Esophagus muscularis mucosa (tissue), 4 donors: ENCODE data around the gene INPP4B. TPM values are rescaled to one million over a fixed set of nuclear protein-coding genes. Genes with fewer than 3 reads are reported as not detected.

Source experiments
- DNase-seq: peaks from one replicate; pipeline ENCODE4 v3.0.0-alpha.2; 2017; ENCODE audit errors: extremely low spot score
- H3K27ac ChIP-seq, 4 donors: fragments of 200-600 bp; sonication (generic); replicated peaks in 1 of 4; 1 replicate in 3 of 4; 2 replicates in 1 of 4; pipeline ENCODE4 v1.5.1; 2016 to 2019; ENCODE audit warnings: mild to moderate bottlenecking in 1 of 4
- H3K27me3 ChIP-seq, 4 donors: fragments of 200-600 bp; sonication (generic); one replicate each; pipeline versions ENCODE4 v1.5.1 to v1.6.0; 2016 to 2019
- H3K36me3 ChIP-seq, 4 donors: fragments of 200-600 bp; sonication (generic); one replicate each; pipeline ENCODE4 v1.5.1; 2016 to 2019
- H3K4me1 ChIP-seq, 4 donors: fragments of 200-600 bp; sonication (generic); one replicate each; pipeline ENCODE4 v1.5.1; 2016 to 2019
- H3K4me3 ChIP-seq, 4 donors: fragments of 200-600 bp; sonication (generic); 1 replicate in 2 of 4; 2 replicates in 2 of 4; pipeline ENCODE4 v1.5.1; 2016 to 2019; ENCODE audit warnings: mild to moderate bottlenecking in 4 of 4, moderate library complexity in 1 of 4
- H3K9me3 ChIP-seq, 4 donors: fragments of 200-600 bp; sonication (generic); 1 replicate in 3 of 4; 2 replicates in 1 of 4; pipeline ENCODE4 v1.5.1; 2016 to 2019
- EP300 ChIP-seq: sonication (generic); formaldehyde crosslinking; IDR thresholded peaks from one replicate; pipeline ENCODE4 v1.6.1; 2017; ENCODE audit warnings: antibody characterized with exemption
- POLR2A ChIP-seq: fragments of 450-650 bp; IDR thresholded peaks from one replicate; pipeline ENCODE4 v1.6.1; 2017; ENCODE audit warnings: antibody characterized with exemption, moderate library complexity, mild to moderate bottlenecking, low read depth
- POLR2AphosphoS5 ChIP-seq, 2 donors: sonication (generic); formaldehyde crosslinking; IDR thresholded peaks; one replicate each; pipeline ENCODE4 v1.6.1; 2017; ENCODE audit warnings: antibody characterized with exemption in 2 of 2
- WGBS: methylation state at CpG from one replicate; pipeline ENCODE4 v1.1.5; 2018; 5-methylcytosine and 5-hydroxymethylcytosine counted together
- intact Hi-C: fragments of 100-400 bp; cut with DNase I; formaldehyde crosslinking; loops from one replicate; pipeline ENCODE4 v1.15.1; 2023
- total RNA-seq, 4 donors: library from RNA; depleted of rRNA; stranded (reverse); fragments of >200 nt; gene quantifications; one replicate each; pipeline versions ENCODE4 v1.1.0 to v1.2.1, GENCODE V29; 2016
- TF ChIP-seq, protein P1 (sequence below), 3 experiments: fragments of 200-600 bp in 2 of 3; fragments of 450-650 bp in 1 of 3; sonication (generic) in 2 of 3; IDR thresholded peaks; one replicate each; pipeline ENCODE4 v1.5.1; 2017 to 2019; ENCODE audit warnings: antibody characterized with exemption in 3 of 3, mild to moderate bottlenecking in 2 of 3, moderate library complexity in 1 of 3

Gene INPP4B
- total RNA-seq, 4 donors from 2014 or later = 12.7 to 23.4 (median 15.9) TPM

- Histone ChIP-seq H3K36me3 (no peaks in the 10 kb centered on the region), H3K27ac (no peak overlapping the region), H3K4me3 (no peak overlapping the region), H3K4me1 (no peaks in the 10 kb centered on the region), H3K9me3 (no peaks in the 10 kb centered on the region), H3K27me3 (no peaks in the 10 kb centered on the region)
- no peak for DNase-seq
- TF ChIP-seq POLR2A (no peak), EP300 (no peak), POLR2AphosphoS5 (IDR thresholded peaks at IDR 0.05) (no peak)
- TF ChIP-seq, protein P1, sequence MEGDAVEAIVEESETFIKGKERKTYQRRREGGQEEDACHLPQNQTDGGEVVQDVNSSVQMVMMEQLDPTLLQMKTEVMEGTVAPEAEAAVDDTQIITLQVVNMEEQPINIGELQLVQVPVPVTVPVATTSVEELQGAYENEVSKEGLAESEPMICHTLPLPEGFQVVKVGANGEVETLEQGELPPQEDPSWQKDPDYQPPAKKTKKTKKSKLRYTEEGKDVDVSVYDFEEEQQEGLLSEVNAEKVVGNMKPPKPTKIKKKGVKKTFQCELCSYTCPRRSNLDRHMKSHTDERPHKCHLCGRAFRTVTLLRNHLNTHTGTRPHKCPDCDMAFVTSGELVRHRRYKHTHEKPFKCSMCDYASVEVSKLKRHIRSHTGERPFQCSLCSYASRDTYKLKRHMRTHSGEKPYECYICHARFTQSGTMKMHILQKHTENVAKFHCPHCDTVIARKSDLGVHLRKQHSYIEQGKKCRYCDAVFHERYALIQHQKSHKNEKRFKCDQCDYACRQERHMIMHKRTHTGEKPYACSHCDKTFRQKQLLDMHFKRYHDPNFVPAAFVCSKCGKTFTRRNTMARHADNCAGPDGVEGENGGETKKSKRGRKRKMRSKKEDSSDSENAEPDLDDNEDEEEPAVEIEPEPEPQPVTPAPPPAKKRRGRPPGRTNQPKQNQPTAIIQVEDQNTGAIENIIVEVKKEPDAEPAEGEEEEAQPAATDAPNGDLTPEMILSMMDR (IDR thresholded peaks at IDR 0.05) = no peak
- WGBS = 80% methylated on average over 4 of the region's 8 CpGs
- intact Hi-C loops = no loop called here
Observed at GRCh38 chr4:142435599-142436235, 410.4 kb downstream of the INPP4B start.

DNA sequence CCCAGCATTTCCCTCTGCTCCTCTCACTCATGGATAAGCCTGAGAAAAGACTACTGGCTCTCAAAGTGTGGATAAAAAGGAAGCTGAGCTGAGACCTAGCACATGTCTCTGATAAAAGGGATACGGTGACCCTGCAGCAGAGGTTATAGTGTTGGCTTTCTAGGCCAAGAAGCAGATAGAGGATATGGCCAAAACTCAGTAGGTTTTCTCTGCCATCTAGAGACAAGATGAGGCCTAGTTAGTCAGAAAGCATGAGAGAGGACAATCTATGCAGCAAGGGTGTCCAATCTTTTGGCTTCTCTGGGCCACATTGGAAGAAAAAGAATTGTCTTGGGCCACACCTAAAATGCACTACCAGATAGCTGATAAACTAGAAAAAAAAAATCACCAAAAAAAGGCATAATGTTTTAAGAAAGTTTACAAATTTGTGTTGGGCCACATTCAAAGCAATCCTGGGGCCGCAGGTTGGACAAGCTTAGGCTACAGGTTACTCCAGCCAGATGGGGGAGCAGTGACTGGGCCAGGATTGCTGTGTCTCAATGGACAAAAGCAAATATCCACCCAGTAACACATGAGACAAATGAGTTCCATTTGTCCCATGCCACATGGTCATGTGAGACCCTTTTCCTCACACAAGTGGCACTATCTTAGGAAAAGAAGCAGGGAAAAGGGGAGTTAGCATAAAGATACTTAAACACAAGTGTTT is 411.4 kb downstream of the INPP4B start:
- no peak for TF ChIP-seq POLR2AphosphoS5 (IDR thresholded peaks at IDR 0.05)
- no peak for TF ChIP-seq EP300
- TF ChIP-seq, protein P1 (IDR thresholded peaks at IDR 0.05) = no peak
- no peak for TF ChIP-seq POLR2A
- WGBS = 93% methylated on average over 2 of the region's 2 CpGs

GRCh38 chr4:142428715-142429114 is 417.4 kb downstream of the INPP4B start:
- no peak overlapping the region for H3K27ac ChIP-seq
- H3K9me3 ChIP-seq = no peaks in the 10 kb centered on the region
- H3K4me3 ChIP-seq = no peak overlapping the region
- TF ChIP-seq POLR2AphosphoS5 (IDR thresholded peaks at IDR 0.05) (no peak), POLR2A (no peak), EP300 (no peak)
- TF ChIP-seq, protein P1 (IDR thresholded peaks at IDR 0.05) = no peak
- intact Hi-C loops = no loop called here
- no peaks in the 10 kb centered on the region for H3K36me3 ChIP-seq
- H3K27me3 ChIP-seq = no peaks in the 10 kb centered on the region
- no peaks in the 10 kb centered on the region for H3K4me1 ChIP-seq
- DNase-seq = no peak
- 81% methylated on average over 2 of the region's 2 CpGs for WGBS

More for the DNA sequence above, 411.4 kb downstream of the INPP4B start:
- Histone ChIP-seq H3K27ac (no peak overlapping the region), H3K4me3 (no peak overlapping the region), H3K4me1 (no peaks in the 10 kb centered on the region), H3K27me3 (no peaks in the 10 kb centered on the region), H3K9me3 (no peaks in the 10 kb centered on the region), H3K36me3 (no peaks in the 10 kb centered on the region)
- intact Hi-C loops = no loop called here
- no peak for DNase-seq

GRCh38 chr4:142427456-142427855 is 418.6 kb downstream of the INPP4B start:
- Histone ChIP-seq H3K36me3 (no peaks in the 10 kb centered on the region), H3K27ac (no peak overlapping the region), H3K4me3 (no peak overlapping the region), H3K9me3 (no peaks in the 10 kb centered on the region), H3K4me1 (no peaks in the 10 kb centered on the region), H3K27me3 (no peaks in the 10 kb centered on the region)
- no peak for DNase-seq
- WGBS = 100% methylated on average over 1 of the region's 1 CpG
- no peak for TF ChIP-seq POLR2AphosphoS5 (IDR thresholded peaks at IDR 0.05)
- intact Hi-C loops = no loop called here

- H3K4me1 ChIP-seq = no peaks in the 10 kb centered on the region
- H3K9me3 ChIP-seq = no peaks in the 10 kb centered on the region
- no peak overlapping the region for H3K4me3 ChIP-seq
- intact Hi-C loops = no loop called here
- no peaks in the 10 kb centered on the region for H3K36me3 ChIP-seq
- no peak overlapping the region for H3K27ac ChIP-seq
- no peaks in the 10 kb centered on the region for H3K27me3 ChIP-seq
- DNase-seq = no peak
- WGBS = 90% methylated on average over 2 of the region's 2 CpGs
- TF ChIP-seq, protein P1 (IDR thresholded peaks at IDR 0.05) = no peak
- TF ChIP-seq POLR2AphosphoS5 (IDR thresholded peaks at IDR 0.05) (no peak), EP300 (no peak), POLR2A (no peak)
Observed at GRCh38 chr4:142423861-142424260, 422.2 kb downstream of the INPP4B start.
